Right lung (tissue), 5 donors: ENCODE data around the gene SRC. TPM values are rescaled to one million over a fixed set of nuclear protein-coding genes. Genes with fewer than 3 reads are reported as not detected.

ENCODE experiments used
- DNase-seq, 2 donors: peaks; one replicate each; pipeline ENCODE4 v3.0.0-alpha.2; 2013
- polyA plus RNA-seq, 5 donors: library from polyadenylated mRNA; unstranded; fragments of 120-200 nt; gene quantifications; one replicate each; pipeline versions ENCODE4 v1.2.1 to v1.2.3, GENCODE V29; 2013; ENCODE audit warnings: inconsistent platforms in 1 of 5, low replicate concordance in 1 of 5; ENCODE audit not compliant: insufficient read length in 5 of 5, insufficient read depth in 1 of 5

Gene SRC
- polyA plus RNA-seq, 5 donors, result 57.2 to 89.4 (median 72.2) TPM

DNA sequence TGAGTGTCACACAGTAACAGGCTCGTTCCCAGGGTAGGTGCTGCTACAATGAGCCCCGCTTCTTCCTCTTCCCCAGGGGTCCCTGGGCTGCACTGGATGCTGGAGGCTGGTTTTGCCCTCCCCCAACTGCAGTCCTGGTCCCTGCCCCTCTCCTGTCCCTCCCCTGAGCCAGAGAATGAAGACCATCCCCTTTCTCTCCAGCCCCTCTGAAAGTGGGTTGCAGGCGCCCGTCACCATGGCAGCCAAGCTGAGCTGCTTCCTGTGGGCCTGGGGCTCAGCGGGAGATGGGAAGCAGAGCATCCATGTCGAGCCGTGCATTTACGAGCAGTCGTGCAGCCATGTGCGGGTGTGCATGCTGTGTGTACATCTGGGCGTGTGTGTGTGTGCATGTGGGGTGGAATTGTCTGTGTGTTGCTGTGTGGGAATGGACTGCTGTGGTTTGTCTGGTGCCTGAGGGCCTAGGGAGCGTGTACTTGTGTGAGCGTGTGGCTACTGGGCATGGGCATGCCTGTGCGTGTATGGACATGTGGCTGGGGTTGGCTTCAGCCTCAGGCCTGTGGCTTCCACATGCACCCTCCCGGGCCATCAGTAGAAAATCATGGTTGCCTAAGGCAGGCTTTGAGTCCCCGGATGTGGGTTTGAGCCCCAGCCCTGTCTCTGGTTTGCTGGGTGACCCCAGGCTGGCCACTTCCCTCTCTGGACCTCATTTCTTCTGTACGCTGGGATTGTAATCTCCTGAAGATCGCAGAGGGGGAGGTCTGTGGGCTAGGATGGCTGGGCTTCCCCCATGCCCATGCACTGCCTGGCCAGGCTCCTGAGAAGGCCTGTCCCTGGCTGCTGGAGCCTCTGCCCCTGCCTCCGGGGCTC lies 48.8 kb downstream of the SRC start:
- no peak for DNase-seq

DNA sequence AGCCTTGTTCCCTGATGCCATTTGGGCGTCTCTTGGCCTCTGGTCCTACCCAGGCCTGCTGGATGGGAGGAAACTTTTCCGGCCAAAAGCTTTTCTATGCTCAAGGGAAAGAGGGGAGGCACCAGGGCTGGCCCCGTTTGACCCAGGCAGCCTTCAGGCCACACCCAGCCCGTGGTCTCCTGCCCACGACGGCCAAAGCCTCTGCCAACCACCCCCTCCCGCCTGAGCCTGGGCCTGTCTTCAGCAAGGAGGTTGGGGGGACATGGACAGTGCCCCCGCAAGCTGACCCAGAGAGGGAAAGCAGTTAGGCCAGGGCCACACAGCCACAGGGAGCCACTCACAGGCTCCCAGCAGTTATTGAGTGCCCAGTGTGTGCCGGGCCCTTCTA lies 49.5 kb downstream of the SRC start:
- no peak for DNase-seq

DNA sequence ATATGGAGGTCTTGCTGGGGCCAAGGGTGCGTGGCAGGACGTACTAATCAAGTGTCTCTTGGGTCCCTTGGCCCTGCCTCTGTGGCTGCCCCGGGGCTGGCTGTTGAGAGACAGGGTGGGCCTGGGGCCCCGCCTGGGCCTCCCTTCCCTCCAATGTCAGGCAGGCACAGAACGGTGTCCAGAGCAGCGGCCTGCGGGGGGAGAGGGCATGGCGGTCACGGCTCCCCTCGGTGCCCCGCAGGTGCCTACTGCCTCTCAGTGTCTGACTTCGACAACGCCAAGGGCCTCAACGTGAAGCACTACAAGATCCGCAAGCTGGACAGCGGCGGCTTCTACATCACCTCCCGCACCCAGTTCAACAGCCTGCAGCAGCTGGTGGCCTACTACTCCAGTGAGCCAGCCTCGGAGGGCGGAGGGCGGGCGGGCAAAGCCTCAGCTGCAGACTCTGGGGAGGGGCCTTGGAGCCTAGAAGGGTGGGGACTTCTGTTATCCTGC lies 50.0 kb downstream of the SRC start:
- DNase-seq, result peak; percentile 61 to 64

DNA sequence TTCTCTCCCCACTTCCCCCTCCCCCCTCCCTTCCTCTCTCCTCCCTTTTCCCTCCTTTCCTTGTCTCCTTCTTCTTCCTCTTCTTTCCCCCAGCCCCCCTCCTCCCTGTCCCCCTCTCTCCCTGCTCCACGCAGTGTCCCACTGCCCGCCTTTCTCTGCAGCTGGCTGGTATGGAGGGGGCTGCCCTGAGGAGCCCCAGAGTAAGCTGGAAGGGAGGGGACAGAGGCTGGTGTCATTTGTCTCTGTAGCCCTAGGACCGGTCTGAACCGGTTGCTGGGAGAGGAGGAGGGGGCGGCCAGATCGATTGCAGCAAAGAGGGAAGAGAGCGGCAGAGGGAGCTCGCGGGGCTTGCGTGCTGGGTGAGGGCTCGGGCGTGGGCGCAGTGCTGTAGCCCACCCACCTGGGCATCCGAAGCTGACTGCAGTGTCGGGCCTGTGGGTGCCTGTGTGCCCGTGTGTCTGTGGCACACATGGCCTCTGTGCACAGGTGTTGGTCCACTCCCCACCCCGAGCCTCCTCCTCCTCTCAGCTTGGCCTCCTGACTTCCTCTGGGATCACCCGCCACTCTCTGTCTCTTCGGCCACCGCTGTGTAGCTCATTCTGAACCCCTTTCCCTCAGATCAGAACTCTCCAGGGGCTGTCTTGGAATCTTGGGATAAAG lies 50.6 kb downstream of the SRC start:
- peak; percentile 40 to 45 for DNase-seq

DNA sequence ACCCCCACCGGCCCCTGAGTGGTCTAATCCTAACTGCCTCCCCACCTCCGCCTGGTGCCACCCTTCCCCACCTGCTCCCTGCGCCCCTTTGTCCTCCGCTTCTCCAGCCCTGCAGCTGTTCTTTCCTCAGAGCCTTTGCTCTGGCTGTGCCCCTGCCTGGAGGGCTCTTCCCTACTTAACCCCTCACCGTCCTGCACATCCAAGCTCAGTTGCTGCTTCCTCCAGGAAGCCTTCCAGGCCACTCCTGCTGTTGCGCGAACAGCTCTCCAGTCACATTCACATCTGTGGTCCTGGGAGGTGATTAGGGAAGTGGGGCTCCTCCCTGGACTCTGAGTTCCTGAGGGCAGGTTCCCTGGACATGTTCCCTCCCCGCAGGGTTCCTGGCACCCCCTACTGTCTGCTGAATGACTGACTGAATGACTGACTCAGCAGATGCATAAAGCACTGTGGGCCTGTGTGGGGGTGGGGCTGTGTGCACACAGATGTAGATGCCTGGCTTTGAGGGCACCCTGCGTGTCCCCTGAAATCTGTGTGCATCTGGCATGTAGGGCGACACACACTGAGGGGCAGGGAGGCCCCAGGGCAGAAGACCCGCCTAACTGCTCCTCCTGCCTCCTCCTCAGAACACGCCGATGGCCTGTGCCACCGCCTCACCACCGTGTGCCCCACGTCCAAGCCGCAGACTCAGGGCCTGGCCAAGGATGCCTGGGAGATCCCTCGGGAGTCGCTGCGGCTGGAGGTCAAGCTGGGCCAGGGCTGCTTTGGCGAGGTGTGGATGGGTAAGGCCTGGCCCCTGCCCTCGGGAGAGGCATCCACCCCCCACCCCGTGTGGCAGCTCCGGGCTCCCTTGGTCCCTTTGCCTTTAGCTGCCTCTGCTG lies 51.4 kb downstream of the SRC start:
- DNase-seq, result no peak

DNA sequence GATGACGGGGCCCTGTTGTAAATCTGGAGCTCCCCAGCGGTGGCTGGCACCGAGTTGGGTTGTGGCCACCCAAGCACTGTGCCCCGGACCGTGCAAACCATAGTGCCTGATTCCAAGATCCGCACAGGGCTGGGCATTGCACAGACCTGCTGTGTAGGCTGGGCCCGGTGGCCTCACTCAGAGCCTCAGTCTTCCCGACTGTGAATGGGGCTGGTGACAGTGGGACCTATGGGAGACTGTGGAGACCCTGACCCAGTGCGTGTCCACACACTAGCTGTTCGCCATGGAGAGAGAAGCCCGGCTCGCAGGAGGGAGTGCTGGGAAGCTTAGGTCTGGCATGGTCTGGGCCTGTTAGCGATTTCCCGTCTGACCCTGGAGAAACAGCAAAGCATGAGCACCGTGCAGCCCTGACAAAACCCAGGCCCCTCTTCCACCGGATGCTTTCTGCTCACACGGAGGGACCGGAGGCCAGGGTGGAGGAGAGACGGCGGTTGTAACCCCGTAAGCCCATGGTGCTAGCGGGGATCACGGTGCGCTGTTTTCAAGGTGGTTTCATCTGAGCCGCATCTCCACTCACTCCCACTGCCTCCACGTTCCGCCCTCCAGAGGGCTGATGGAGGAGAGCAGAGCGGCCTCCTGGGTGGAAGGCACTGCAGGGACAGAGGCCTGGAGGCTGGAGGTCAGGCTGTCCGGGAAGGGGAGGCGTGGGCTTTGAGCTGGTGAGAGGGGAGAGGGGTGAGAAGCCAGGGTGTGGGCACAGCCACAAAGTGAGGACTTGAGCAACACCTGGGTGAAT lies 52.2 kb downstream of the SRC start:
- DNase-seq, result no peak

DNA sequence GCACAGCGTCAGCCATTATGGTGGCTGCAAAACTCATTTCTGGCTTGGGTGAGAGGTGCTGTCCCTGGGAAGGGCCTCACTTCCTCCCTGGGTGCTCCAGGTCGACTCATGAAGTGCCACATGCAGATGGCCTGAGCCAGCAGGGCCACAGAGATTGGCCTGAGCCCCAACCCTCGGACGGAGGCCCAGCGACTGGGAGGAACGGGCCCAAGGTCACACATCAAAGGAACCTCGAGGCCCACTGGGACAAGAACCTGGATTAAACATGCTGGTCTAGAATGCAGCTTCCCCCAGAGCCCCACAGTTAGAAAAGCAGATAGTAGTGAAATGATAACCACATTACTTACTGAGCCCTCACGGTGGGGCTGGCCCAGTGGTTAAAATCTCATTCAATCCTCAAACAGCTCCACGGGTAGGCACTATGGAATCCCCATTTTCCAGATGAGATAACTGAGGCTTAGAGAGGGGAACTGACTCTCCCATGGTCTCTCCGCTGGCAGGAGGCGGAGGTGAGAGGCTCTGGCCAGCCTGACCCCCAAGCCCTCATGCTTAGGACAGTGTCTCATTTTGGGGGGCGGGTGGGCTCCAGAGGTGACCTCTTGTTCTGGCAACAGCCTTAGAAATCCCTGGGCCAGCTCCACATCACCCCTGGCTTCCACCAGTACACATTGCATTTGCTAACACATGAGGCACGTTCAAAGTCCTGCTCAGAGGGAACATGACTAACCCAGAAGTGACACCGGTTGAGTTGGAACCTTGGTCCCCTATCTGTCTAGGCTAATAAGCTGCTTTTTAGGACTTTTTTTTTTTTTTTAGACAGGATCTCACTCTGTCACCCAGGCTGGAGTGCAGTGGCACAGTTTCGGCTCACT lies 53.0 kb downstream of the SRC start:
- no peak for DNase-seq

DNA sequence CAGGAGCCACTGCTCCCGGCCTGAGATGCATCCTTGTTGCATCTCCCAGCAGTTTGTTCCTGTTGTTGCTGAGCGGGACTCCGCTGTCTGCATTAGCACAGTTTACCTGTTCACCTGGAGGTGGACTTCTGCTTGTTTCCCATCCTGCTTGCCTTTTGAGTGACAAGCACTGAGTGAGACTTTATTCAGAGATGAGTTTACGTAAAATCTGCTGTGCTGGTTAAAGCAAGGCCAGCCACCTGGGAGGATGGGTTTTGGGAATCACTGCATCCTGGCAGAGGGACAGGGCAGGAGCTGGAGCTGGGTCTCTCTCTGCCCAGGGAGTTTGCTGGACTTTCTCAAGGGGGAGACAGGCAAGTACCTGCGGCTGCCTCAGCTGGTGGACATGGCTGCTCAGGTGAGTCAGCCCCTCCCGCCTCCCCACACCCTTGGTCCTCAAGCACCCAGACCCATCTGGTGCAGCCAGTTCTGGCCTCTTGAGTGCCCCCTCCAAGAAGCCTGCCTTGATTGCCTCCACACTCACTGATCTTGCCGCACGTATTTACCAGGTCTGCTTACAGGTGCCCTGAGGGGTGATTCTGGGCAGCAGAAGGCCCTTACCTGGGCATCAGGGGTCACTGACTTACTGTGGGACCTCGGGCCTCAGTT lies 55.5 kb downstream of the SRC start:
- no peak for DNase-seq

DNA sequence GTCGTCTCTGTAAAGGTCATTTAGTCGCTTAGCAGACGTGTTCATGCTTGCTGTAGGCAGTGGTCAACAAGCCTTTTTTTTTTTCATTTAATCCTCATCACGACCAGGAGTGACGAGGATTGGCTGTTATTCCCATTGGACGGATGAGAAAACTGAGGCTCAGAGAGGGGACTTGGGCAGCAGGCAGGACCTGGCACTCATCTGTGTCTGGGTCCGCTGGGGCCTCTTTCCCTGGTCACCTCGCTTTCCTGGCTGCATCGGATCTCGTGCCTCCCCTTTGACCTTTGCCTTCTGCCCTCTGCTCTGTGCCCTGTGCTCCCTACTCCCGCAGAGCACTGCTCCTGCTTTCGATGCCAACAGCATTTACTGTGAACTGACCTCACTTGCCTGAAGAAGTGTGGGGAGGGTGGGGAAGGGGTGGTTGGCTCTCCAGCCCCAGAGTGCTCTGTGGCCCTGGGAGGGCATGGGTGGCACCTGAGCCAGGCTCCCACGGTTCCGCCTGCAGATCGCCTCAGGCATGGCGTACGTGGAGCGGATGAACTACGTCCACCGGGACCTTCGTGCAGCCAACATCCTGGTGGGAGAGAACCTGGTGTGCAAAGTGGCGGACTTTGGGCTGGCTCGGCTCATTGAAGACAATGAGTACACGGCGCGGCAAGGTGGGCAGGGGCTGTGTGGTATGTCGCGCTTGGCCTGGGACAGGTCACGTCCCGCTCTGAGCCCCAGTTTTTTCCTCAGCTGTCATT lies 56.2 kb downstream of the SRC start:
- no peak for DNase-seq

DNA sequence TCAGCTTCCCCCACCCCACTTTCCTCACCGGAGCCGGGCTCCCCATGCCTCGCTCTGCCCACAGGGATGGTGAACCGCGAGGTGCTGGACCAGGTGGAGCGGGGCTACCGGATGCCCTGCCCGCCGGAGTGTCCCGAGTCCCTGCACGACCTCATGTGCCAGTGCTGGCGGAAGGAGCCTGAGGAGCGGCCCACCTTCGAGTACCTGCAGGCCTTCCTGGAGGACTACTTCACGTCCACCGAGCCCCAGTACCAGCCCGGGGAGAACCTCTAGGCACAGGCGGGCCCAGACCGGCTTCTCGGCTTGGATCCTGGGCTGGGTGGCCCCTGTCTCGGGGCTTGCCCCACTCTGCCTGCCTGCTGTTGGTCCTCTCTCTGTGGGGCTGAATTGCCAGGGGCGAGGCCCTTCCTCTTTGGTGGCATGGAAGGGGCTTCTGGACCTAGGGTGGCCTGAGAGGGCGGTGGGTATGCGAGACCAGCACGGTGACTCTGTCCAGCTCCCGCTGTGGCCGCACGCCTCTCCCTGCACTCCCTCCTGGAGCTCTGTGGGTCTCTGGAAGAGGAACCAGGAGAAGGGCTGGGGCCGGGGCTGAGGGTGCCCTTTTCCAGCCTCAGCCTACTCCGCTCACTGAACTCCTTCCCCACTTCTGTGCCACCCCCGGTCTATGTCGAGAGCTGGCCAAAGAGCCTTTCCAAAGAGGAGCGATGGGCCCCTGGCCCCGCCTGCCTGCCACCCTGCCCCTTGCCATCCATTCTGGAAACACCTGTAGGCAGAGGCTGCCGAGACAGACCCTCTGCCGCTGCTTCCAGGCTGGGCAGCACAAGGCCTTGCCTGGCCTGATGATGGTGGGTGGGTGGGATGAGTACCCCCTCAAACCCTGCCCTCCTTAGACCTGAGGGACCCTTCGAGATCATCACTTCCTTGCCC lies 57.4 kb downstream of the SRC start:
- no peak for DNase-seq

DNA sequence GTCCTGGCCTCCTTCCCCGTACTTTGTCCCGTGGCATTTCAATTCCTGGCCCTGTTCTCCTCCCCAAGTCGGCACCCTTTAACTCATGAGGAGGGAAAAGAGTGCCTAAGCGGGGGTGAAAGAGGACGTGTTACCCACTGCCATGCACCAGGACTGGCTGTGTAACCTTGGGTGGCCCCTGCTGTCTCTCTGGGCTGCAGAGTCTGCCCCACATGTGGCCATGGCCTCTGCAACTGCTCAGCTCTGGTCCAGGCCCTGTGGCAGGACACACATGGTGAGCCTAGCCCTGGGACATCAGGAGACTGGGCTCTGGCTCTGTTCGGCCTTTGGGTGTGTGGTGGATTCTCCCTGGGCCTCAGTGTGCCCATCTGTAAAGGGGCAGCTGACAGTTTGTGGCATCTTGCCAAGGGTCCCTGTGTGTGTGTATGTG lies 58.5 kb downstream of the SRC start:
- DNase-seq, result no peak

DNA sequence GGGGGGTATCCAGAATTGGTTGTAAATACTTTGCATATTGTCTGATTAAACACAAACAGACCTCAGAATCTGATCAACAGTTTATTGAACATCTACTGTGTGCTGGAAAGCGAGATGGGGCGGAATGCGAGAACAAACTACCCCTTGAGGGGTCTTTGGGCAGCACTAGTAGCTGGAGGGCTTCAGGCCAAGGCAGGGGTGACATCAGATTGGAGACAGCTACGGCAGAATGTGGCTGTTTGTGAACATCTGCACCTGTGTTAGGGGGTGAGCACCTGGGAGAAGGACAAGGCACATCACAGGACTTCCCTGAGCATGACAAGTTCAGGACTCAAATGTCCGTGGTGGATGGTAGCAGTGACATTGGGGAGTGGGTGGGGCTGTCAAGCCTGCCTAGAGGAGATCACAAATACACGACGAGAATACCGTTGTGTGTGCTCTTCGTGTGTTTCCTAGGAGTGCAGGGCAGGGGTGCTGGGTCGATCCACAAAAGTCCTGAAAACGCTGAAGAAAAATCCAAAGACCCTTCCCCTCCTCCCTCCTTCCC lies 59.5 kb downstream of the SRC start:
- DNase-seq, result no peak

DNA sequence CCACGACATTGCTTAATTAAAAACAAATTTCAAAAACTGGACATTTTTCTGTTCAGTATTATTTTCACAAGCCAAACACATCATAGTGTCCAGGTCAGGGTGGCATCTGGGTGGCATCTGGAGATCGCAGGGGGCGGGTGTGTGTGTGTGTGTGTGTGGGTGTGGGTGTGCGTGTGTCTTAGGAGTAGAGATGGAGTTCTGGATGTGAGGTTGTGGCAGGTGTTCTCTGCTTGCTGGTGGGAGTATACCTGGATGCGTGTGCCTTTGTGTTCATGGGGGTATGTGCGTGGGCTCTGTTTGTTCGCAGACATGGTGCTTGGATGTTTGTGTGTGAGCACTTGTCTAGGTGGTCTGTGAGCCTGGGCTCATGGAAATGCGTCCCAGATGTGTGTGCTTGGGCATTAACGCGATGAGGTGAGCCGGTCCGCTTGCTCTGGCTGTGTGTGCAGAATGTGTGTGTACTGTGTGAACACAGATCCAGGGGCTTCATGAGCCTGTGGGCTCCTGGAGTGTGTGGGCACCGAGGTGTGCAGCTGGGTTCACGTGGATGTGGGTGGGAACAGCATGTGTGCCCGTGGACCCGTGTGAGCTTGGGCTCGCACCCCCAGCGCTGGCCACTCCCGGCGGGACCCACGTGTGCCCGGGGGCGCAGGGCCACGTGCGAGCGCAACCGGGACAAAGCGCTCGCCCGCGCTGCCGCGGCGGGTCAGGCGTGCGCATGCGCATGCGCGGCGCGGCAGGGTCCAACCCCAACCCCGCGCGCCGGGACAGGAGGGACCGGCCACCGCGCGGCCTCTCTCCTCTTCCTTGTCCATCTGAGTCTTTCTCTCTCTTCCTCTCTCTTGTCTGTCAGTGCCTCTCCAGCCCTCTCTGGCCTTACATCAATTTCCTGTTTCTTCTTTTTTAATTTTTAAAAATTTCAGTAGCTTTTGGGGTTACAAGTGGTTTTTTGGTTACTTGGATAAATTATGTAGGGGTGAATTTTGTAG lies 60.4 kb downstream of the SRC start:
- DNase-seq, result peak in 1 of 2 donors; percentile 45

DNA sequence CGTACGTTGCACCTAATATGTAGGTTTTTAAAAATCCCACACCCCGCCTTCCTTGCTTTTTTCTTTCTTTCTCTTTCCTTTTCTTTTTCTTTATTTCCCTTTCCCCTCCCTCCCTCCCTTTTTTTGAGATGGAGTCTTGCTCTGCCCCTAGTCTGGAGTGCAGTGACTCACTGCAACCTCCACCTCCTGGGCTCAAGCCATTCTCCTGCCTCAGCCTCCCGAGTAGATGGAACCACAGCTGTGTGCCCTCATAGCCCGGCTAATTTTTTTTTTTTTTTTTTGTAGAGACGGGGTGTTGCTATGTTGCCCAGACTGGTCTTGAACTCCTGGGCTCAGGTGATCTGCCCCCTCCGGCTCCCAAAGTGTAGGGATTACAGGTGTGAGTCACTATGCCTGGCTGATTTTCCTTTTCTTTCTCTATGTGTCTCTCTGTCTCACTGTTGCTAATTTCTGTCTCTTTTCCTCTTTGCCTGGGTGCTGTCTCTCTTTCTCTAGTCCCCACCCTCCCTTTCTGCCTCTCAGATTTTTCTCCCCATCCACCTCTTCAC lies 61.2 kb downstream of the SRC start:
- DNase-seq, result no peak

DNA sequence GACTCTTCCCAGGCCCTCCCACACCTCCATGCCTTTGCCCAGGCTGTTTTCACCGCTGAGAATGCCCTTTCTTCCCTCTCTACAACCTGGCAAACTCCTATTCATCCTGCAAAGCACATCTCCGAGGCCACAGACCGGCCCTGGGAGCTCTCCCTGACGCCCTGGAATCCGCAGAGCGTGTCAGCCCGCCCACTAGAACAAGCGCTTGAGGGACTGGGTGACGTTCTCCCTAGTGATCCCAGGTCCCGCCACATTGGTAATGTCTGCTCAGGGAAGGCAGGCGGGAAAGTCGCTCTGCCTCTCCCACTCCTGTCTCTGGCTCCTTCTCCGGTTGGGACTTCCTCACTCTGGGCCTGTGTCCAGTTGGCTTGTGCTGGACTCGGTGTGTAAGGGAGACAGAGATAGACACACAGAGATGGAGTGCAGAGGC lies 61.6 kb downstream of the SRC start:
- DNase-seq, result no peak
